OCI-LY3 (cell line): ENCODE measurements around the gene NOD2.

ENCODE experiments used
- EZH2phosphoT487 ChIP-seq: fragments of 200-600 bp; shearing (Covaris generic); IDR thresholded peaks from 2 replicates; pipeline ENCODE4 v1.6.1; 2018; ENCODE audit warnings: antibody characterized with exemption, mixed run types, low read depth
- TF ChIP-seq, protein P1 (sequence below): fragments of 200-600, 300-600 bp; sonication (generic); IDR thresholded peaks from 2 replicates; pipeline ENCODE4 v1.5.1; 2014; ENCODE audit warnings: antibody characterized with exemption, low read length, low read depth

DNA sequence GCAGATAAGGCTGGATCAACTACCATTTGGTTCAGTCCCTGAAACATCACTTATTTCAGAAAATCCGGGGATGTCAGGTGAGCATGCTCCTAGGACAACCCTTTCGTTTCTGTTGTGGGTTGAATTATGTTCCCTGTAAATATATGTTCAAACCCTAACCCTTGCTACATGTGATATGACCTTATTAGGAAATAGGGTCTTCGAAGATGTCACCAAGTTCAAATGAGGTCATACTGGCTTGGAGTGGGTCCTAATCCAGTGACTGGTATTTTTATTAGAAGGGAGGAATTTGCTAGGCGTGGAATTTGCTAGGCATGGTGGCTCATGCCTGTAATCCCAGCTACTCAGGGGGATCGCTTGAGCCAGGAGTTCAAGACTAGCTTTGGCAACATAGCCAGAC, 33.6 kb upstream of the NOD2 start:
- TF ChIP-seq, protein P1, sequence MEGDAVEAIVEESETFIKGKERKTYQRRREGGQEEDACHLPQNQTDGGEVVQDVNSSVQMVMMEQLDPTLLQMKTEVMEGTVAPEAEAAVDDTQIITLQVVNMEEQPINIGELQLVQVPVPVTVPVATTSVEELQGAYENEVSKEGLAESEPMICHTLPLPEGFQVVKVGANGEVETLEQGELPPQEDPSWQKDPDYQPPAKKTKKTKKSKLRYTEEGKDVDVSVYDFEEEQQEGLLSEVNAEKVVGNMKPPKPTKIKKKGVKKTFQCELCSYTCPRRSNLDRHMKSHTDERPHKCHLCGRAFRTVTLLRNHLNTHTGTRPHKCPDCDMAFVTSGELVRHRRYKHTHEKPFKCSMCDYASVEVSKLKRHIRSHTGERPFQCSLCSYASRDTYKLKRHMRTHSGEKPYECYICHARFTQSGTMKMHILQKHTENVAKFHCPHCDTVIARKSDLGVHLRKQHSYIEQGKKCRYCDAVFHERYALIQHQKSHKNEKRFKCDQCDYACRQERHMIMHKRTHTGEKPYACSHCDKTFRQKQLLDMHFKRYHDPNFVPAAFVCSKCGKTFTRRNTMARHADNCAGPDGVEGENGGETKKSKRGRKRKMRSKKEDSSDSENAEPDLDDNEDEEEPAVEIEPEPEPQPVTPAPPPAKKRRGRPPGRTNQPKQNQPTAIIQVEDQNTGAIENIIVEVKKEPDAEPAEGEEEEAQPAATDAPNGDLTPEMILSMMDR: no peak
- no peak for TF ChIP-seq EZH2phosphoT487
